Endothelial cell of umbilical vein (primary cell): Measurements from ENCODE around the gene ADGB. TPM values are rescaled to one million over a fixed set of nuclear protein-coding genes. Genes with fewer than 3 reads are reported as not detected.
A peak's percentile ranks its signal among the peaks of the same experiment; 100 is the strongest.
"Not testable (repeated sequence)": the region's sequence is repeated elsewhere in the genome, so short reads cannot be mapped to it uniquely, and the experiment has no call there.

Experiments
- BruUV-seq: library from RNA; stranded (reverse); fragments of 400-500 nt; replicated peaks from 2 replicates; lab custom pipeline; 2021; lab: Mats Ljungman, UMichigan
- CTCF ChIA-PET: fragments of 300-600, 350-600 bp; sonication (Branson Sonifier 250); formaldehyde crosslinking; loops from one replicate; lab custom pipeline; 2021; ENCODE audit warnings: antibody characterized with exemption, inconsistent platforms; lab: Charles Lee
- POLR2A ChIA-PET: fragments of 300-600, 350-600 bp; sonication (Branson Sonifier 250); formaldehyde crosslinking; loops from one replicate; lab custom pipeline; 2021; ENCODE audit warnings: antibody characterized with exemption, inconsistent platforms; lab: Charles Lee
- DNase-seq: peaks from one replicate; pipeline ENCODE4 v3.0.0-alpha.2; 2011; ENCODE audit warnings: low read depth, low spot score
- FAIRE-seq: peaks from 2 replicates; lab custom pipeline; 2011; peaks lifted over from hg19 to GRCh38; lab: Jason Lieb, UNC
- H2AFZ ChIP-seq: 2 replicates; pipeline ENCODE4 v1.6.0; 2012; ENCODE audit warnings: low read depth, low read length, control low read depth, inconsistent platforms
- H3K27ac ChIP-seq: 2 replicates; pipeline ENCODE4 v1.5.1; 2011; ENCODE audit warnings: low read depth, mild to moderate bottlenecking, control low read depth, low read length, moderate library complexity; ENCODE audit not compliant: insufficient read depth
- H3K27me3 ChIP-seq, 2 experiments: 2 replicates each; pipeline versions ENCODE4 v1.6.0 to v1.6.1; 2011; ENCODE audit warnings: low read length in 2 of 2, mixed read lengths in 1 of 2; ENCODE audit not compliant: control insufficient read depth in 2 of 2, insufficient read depth in 2 of 2
- H3K36me3 ChIP-seq, 2 experiments: 2 replicates in 1 of 2; 3 replicates in 1 of 2; pipeline ENCODE4 v1.5.1; 2011; ENCODE audit warnings: low read length in 2 of 2, mild to moderate bottlenecking in 1 of 2, moderate library complexity in 1 of 2; ENCODE audit not compliant: control insufficient read depth in 2 of 2, insufficient read depth in 2 of 2; ENCODE audit errors: extremely low read depth in 1 of 2
- H3K4me1 ChIP-seq: 3 replicates; pipeline ENCODE4 v1.5.1; 2011; ENCODE audit warnings: mild to moderate bottlenecking, low read length; ENCODE audit not compliant: control insufficient read depth, insufficient read depth; ENCODE audit errors: extremely low read depth
- H3K4me2 ChIP-seq: 2 replicates; pipeline ENCODE4 v1.6.1; 2011; ENCODE audit warnings: low read length, control low read depth, mixed read lengths; ENCODE audit not compliant: insufficient read depth
- H3K4me3 ChIP-seq, 3 experiments: fragments of 200-600 bp in 1 of 3; sonication (generic), shearing (Covaris generic) in 1 of 3; replicated peaks in 1 of 3; 2 replicates each; pipeline ENCODE4 v1.5.1; 2011 to 2016; ENCODE audit warnings: control low read depth in 3 of 3, low read length in 3 of 3, mild to moderate bottlenecking in 2 of 3, inconsistent platforms in 1 of 3, low read depth in 1 of 3, moderate library complexity in 1 of 3; ENCODE audit not compliant: insufficient read depth in 1 of 3
- H3K79me2 ChIP-seq: 2 replicates; pipeline ENCODE4 v1.6.0; 2012; ENCODE audit warnings: low read length, inconsistent platforms; ENCODE audit not compliant: control insufficient read depth, insufficient read depth
- H3K9ac ChIP-seq: replicated peaks from 2 replicates; pipeline ENCODE3; 2011; ENCODE audit warnings: low read length, control low read depth; ENCODE audit not compliant: insufficient read depth; ENCODE audit errors: extremely low read depth
- H3K9me1 ChIP-seq: replicated peaks from 3 replicates; pipeline ENCODE4 v1.6.0; 2011; ENCODE audit warnings: mild to moderate bottlenecking, low read length; ENCODE audit not compliant: control insufficient read depth, insufficient read depth; ENCODE audit errors: extremely low read depth
- H3K9me3 ChIP-seq: replicated peaks from 2 replicates; pipeline ENCODE4 v1.5.1; 2012; ENCODE audit warnings: low read length, inconsistent platforms; ENCODE audit not compliant: control insufficient read depth, insufficient read depth
- H4K20me1 ChIP-seq: replicated peaks from 2 replicates; pipeline ENCODE3; 2011; ENCODE audit warnings: mild to moderate bottlenecking, low read length; ENCODE audit not compliant: control insufficient read depth, insufficient read depth; ENCODE audit errors: extremely low read depth
- EZH2 ChIP-seq: IDR thresholded peaks from 2 replicates; pipeline ENCODE4 v1.6.1; 2012; ENCODE audit warnings: borderline replicate concordance, low read depth, mild to moderate bottlenecking, moderate library complexity, low read length, inconsistent platforms; ENCODE audit not compliant: severe bottlenecking
- FOS ChIP-seq: IDR thresholded peaks from 2 replicates; pipeline ENCODE4 v1.6.1; 2011; ENCODE audit warnings: mild to moderate bottlenecking, low read length, moderate library complexity, borderline replicate concordance; ENCODE audit not compliant: insufficient read depth
- GATA2 ChIP-seq: IDR thresholded peaks from 2 replicates; pipeline ENCODE4 v1.7.0; 2011; ENCODE audit warnings: low read depth, mild to moderate bottlenecking, moderate library complexity, mixed read lengths, low read length; ENCODE audit not compliant: insufficient read length, insufficient read depth
- dilution Hi-C: fragments of 300-500 bp; cut with MboI; formaldehyde crosslinking; loops from one replicate; pipeline ENCODE4 v1.15.0; 2019; ENCODE audit warnings: low sequenced_read_pairs; ENCODE audit not compliant: extremely low pct_ligation_motif_present
- intact Hi-C: fragments of 100-400 bp; cut with micrococcal nuclease; formaldehyde crosslinking; loops from one replicate; pipeline ENCODE4 v1.10.0; 2022
- polyA plus RNA-seq, 4 experiments: library from polyadenylated mRNA; depleted of rRNA in 3 of 4; stranded (reverse) in 3 of 4; unstranded in 1 of 4; fragments of >200 nt; gene quantifications; 2 replicates each; pipeline versions ENCODE4 v1.2.1 to v1.2.3, GENCODE V29; 2011 to 2012; ENCODE audit warnings: missing spikeins in 1 of 4
- total RNA-seq: library from RNA; stranded (reverse); gene quantifications from 2 replicates; pipeline ENCODE4 v1.2.3, GENCODE V29; 2021

ADGB gene
- total and polyA plus RNA-seq, 2 donors (not counting 3 experiments of a cell fraction or from before 2014, with no cell fraction given): not detected

DNA sequence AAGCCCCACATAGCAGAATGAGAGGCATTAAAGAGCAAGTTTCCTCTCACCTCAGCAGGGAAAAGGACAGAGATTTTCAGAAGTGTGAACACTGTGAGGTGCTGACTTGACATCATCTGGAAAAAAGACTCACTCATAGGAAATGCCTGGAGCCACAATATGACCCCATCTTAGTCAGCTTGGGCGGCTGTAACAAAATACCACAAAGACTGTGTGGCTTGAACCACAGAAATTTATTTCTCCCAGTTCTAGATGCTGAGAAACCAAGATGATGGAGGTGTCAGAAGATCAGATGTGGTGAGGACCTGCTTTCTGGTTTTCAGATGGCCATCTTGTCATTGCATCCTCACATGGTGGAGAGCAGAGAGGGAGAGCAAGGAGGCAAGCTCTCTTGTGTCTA, 253.1 kb downstream of the ADGB start:
- Histone ChIP-seq H3K4me2 (no peak overlapping the region), H3K36me3 (no peaks in the 10 kb centered on the region), H3K9me1 (no peaks in the 10 kb centered on the region), H3K27me3 (no peaks in the 10 kb centered on the region), H3K4me3 (no peak overlapping the region), H3K27ac (no peak overlapping the region), H4K20me1 (no peaks in the 10 kb centered on the region), H2AFZ (no peak overlapping the region), H3K9me3 (no peaks in the 10 kb centered on the region), H3K9ac (no peak overlapping the region), H3K4me1 (peaks cover 8% of the 10 kb centered on the region), H3K79me2 (no peaks in the 10 kb centered on the region)
- intact Hi-C loops (loop anchor here (10.0 kb wide), 1 partner anchor 223 kb away; no protein-coding TSS in a partner anchor), dilution Hi-C loops (no loop called here)
- FAIRE-seq (no peak), DNase-seq (no peak)
- BruUV-seq: no TSS peak
- ChIA-PET POLR2A (no interaction called here), CTCF (no interaction called here)
- TF ChIP-seq EZH2 (no peak), GATA2 (no peak), FOS (peak; percentile 40)

DNA sequence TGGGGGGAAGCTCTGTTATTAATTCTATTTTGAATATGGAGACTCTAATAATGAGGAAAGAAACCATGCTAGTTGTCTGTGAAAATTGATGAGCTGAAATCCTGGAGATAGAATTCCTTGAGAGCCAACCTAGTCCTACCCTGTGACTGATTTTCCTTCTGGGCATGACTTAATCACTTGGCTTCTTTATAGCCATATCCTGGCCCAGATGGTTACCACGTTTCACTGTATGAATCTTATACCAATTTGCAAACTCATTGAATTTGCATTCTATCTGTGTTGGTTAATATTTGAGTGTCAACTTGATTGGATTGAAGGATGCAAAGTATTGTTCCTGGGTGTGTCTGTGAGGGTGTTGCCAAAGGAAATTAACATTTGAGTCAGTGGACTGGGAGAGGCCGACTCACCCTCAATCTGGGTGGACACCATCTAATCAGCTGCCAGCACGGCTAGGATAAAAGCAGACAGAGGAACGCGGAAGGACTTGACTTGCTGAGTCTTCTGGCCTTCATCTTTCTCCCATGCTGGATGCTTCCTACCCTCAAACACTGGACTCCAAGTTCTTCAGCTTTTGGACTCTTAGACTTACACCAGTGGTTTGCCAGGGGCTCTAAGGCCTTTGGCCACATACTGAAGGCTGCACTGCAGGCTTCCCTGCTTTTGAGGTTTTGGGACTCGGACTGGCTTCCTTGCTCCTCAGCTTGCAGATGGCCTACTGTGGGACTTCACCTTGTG, 255.9 kb downstream of the ADGB start:
- H3K27ac ChIP-seq, H3K4me2 ChIP-seq, DNase-seq, H3K9me3 ChIP-seq, H2AFZ ChIP-seq, H3K9me1 ChIP-seq, H3K36me3 ChIP-seq, H3K79me2 ChIP-seq, FAIRE-seq, H3K4me3 ChIP-seq, CTCF ChIA-PET, H3K9ac ChIP-seq, H3K27me3 ChIP-seq, BruUV-seq, dilution Hi-C loops, H3K4me1 ChIP-seq, H4K20me1 ChIP-seq, POLR2A ChIA-PET: not testable (repeated sequence)
- intact Hi-C loops: loop anchor here (5.0 to 10.0 kb wide), 5 partner anchors 153 to 533 kb away; no protein-coding TSS in a partner anchor
